Cardiac fibroblast (primary cell): Measurements from ENCODE around the gene LATS2.
"Not testable (repeated sequence)": the region's sequence is repeated elsewhere in the genome, so short reads cannot be mapped to it uniquely, and the experiment has no call there.

Experiments used
- DNase-seq, 2 donors: peaks; one replicate each; pipeline versions ENCODE4 v3.0.0 to v3.0.0-alpha.2; 2010; ENCODE audit warnings: low read depth in 2 of 2
- H3K4me3 ChIP-seq, 2 donors: replicated peaks in 1 of 2; 1 replicate in 1 of 2; 2 replicates in 1 of 2; pipeline ENCODE4 v1.5.1; 2011; ENCODE audit warnings: low read depth in 2 of 2, low read length in 2 of 2, mild to moderate bottlenecking in 2 of 2, moderate library complexity in 1 of 2
- CTCF ChIP-seq: IDR thresholded peaks from one replicate; pipeline ENCODE4 v1.5.1; 2011; ENCODE audit warnings: low read depth, mild to moderate bottlenecking, low read length, inconsistent platforms

Gene LATS2

GRCh38 chr13:20939662-20940061 is 121.7 kb downstream of the LATS2 start:
- no peak for DNase-seq
- no peak for TF ChIP-seq CTCF
- no peak overlapping the region for H3K4me3 ChIP-seq

GRCh38 chr13:20938302-20938701 is 123.1 kb downstream of the LATS2 start:
- no peak for DNase-seq
- no peak overlapping the region for H3K4me3 ChIP-seq
- no peak for TF ChIP-seq CTCF

DNA sequence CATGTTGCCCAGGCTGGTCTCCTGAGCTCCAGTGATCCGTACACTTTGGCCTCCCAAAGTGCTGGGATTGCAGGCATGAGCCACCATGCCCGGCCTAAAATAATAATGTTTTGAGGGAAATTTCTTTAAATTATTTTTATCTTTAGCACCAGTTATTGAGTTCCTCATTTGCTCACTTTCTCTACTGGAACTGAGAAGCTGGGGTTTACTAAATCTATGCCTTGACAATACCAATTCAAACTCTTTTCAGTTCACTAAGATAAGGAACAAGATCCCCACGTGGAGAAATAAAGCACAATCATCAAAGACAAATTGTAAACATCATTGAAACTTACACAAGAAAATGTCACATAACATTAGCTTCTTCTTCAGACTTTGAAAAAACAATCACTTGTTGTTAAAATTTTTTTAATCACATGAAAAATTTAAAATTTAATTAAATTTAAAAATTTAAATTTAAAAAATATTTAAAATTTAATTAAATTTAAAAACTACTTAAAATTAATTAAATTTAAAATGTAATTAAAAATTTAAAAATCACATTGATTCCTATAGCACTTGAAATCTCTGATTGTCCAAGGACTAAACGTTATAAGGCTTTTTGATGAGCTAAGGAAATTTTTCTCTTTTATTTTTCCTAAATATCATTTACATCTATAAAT is 133.7 kb downstream of the LATS2 start:
- TF ChIP-seq CTCF: no peak
- DNase-seq: no peak
- no peak overlapping the region for H3K4me3 ChIP-seq

DNA sequence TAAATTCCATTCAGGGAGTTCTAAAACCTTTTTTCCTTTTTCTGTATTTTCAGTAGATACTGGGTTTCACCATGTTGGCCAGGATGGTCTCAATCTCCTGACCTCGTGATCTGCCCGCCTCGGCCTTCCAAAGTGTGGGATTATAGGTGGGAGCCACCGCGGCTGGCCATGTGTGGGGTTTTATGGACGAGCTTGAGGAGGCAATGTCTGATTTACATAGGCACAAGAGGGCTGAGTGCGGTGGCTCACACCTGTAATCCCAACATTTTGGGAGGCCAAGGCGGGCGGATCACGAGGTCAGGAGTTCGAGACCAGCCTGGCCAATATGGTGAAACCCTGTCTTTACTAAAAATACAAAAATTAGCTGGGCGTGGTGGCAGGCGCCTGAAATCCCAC is 136.0 kb downstream of the LATS2 start:
- H3K4me3 ChIP-seq, DNase-seq: not testable (repeated sequence)

GRCh38 chr13:20924758-20925394 is 136.5 kb downstream of the LATS2 start:
- DNase-seq: peak; percentile 90 to 92
- peak; percentile 75 for TF ChIP-seq CTCF
- H3K4me3 ChIP-seq: no peak overlapping the region

- TF ChIP-seq CTCF: no peak
- H3K4me3 ChIP-seq: no peak overlapping the region
- DNase-seq: no peak
Observed at GRCh38 chr13:20923272-20923671, 138.1 kb downstream of the LATS2 start.
